ENCODE results near the gene RBM47. TPM values are rescaled to one million over a fixed set of nuclear protein-coding genes. Genes with fewer than 3 reads are reported as not detected.

The RBM47 gene
- total and polyA plus RNA-seq, 10 of the 15 experiments (the other 5 are each of a cell fraction or from before 2014, with no cell fraction given) = 7.9 to 45.0 (median 28.7) TPM

GRCh38 chr4:40434126-40434687, 195.5 kb downstream of the RBM47 start (continued):
- TF ChIP-seq CUX1 (IDR thresholded peaks at IDR 0.05; ENCODE audit: insufficient replicate concordance, low read depth, low read length) (no peak), RUNX3 (IDR thresholded peaks at IDR 0.05; ENCODE audit: low read length) (no peak), ZBTB4 (CRISPR knock-in tag; IDR thresholded peaks at IDR 0.05) (no peak), MEF2A (IDR thresholded peaks at IDR 0.05; ENCODE audit: insufficient read depth, low read depth, low read length) (no peak), CREM (IDR thresholded peaks at IDR 0.05; ENCODE audit: low read depth) (no peak)

Measured in GM12878 (cell line).